Nephron (organoid): ENCODE results near the gene GPR25.

Source experiments
- H3K27ac Mint-ChIP-seq, 3 experiments: 2 replicates each; pipeline ENCODE4 v1.8.0; 2020; ENCODE audit warnings: mixed read lengths in 3 of 3, mild to moderate bottlenecking in 2 of 3, moderate library complexity in 1 of 3
- H3K27me3 Mint-ChIP-seq: 2 replicates; pipeline ENCODE4 v1.8.0; 2021; ENCODE audit warnings: low read depth, mild to moderate bottlenecking, moderate library complexity, mixed read lengths
- H3K36me3 Mint-ChIP-seq: 2 replicates; pipeline ENCODE4 v1.8.0; 2020; ENCODE audit warnings: low read depth, mixed read lengths
- H3K4me1 Mint-ChIP-seq: 2 replicates; pipeline ENCODE4 v1.8.0; 2020; ENCODE audit warnings: mixed read lengths
- H3K4me3 Mint-ChIP-seq, 3 experiments: 2 replicates each; pipeline ENCODE4 v1.8.0; 2020; ENCODE audit warnings: mild to moderate bottlenecking in 3 of 3, mixed read lengths in 3 of 3, moderate library complexity in 2 of 3
- H3K9me3 Mint-ChIP-seq: 2 replicates; pipeline ENCODE4 v1.8.0; 2020; ENCODE audit warnings: mixed read lengths
- TF ChIP-seq, protein P1 (sequence below), 3 experiments: fragments of 200-600 bp; sonication (generic); IDR thresholded peaks; one replicate each; pipeline ENCODE4 v1.5.0; 2021; ENCODE audit warnings: antibody characterized with exemption in 3 of 3; ENCODE audit not compliant: unreplicated experiment in 3 of 3

GPR25 gene

DNA sequence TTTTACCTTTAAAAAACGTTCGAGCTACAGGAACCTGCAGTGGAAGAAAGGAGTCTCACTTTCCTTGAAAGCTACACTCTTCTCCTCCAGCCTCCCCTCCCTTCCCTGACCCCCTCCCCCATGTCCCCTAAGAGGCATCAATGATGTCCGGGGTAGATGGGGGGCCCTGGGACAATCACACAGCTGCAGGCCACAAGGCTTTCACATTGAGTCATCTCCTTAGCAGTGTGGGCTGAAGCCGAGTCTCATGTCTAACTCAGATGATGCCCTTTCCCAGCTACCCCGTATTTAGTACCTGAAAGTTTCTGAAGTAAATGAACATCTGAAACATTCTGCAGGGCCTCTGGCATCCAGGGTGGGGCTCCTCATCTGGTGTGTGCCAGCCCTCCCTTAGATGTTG, 6.3 kb upstream of the GPR25 start:
- Mint-ChIP-seq H3K4me3 (no peak overlapping the region), H3K27me3 (peaks cover 10% of the 10 kb centered on the region), H3K36me3 (peaks cover 29% of the 10 kb centered on the region), H3K4me1 (peaks cover 12% of the 10 kb centered on the region), H3K9me3 (no peaks in the 10 kb centered on the region), H3K27ac (no peak overlapping the region)
- TF ChIP-seq, protein P1, sequence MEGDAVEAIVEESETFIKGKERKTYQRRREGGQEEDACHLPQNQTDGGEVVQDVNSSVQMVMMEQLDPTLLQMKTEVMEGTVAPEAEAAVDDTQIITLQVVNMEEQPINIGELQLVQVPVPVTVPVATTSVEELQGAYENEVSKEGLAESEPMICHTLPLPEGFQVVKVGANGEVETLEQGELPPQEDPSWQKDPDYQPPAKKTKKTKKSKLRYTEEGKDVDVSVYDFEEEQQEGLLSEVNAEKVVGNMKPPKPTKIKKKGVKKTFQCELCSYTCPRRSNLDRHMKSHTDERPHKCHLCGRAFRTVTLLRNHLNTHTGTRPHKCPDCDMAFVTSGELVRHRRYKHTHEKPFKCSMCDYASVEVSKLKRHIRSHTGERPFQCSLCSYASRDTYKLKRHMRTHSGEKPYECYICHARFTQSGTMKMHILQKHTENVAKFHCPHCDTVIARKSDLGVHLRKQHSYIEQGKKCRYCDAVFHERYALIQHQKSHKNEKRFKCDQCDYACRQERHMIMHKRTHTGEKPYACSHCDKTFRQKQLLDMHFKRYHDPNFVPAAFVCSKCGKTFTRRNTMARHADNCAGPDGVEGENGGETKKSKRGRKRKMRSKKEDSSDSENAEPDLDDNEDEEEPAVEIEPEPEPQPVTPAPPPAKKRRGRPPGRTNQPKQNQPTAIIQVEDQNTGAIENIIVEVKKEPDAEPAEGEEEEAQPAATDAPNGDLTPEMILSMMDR (IDR thresholded peaks at IDR 0.05; ENCODE audit: unreplicated experiment in 3 of 3): no peak

DNA sequence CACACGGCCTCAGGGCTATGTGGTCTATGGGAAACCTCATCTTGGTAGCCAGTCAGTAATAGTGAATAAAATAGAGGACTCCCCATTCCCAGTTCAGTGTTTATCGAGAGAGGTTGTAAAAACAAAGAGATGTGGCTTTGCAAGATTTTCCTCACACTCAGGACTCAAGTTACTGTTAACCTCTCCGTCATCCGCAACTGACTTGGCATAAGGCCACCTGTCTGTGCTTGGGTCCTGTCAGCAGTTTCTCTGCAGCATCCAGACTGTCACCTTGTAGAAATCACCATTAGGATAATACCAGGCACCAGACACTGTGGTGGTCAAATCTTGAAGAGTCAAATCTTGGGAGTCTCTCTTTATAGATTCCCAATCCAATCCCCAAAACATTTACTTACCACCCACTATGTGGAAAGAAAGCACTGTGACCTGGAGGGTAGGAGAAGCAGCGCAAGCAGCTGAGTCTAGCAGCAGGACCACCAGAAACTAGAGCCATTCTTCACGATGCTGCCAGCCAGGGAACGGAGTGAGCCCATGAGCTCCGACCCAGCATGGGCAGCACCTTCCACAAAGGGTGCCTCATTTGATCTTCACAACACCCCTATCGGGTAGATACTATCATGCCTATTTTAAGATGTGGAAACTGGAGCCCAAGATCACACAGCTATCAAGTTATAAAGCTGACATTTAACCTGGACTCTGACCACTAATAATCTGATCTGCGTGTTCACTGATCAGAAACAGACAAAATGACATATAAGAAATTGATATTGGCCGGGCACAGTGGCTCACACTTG, 5.6 kb upstream of the GPR25 start:
- H3K27me3 Mint-ChIP-seq: peaks cover 10% of the 10 kb centered on the region
- H3K4me3 Mint-ChIP-seq: no peak overlapping the region
- H3K9me3 Mint-ChIP-seq: no peaks in the 10 kb centered on the region
- TF ChIP-seq, protein P1 (IDR thresholded peaks at IDR 0.05; ENCODE audit: unreplicated experiment in 3 of 3): no peak
- peaks cover 12% of the 10 kb centered on the region for H3K4me1 Mint-ChIP-seq
- no peak overlapping the region for H3K27ac Mint-ChIP-seq
- H3K36me3 Mint-ChIP-seq: peaks cover 25% of the 10 kb centered on the region

DNA sequence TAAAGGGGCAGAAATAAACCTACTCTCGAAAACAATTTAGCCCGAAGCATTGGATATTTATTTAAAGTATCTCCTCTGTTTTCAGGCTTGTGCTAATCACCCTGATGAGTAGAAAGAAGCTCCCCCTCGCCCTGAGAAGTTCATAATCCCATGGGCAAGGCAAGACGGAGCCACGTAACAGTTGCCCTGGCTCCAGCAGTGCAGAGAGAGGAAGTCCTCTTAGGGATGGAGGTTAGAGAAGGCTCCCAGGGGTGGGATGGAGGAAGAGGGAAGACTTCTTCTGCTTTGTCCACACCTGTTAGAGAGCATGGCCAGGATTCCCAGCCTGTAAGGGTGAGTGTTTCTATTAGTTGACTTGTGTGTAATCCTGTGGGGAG, 3.4 kb upstream of the GPR25 start:
- peaks cover 10% of the 10 kb centered on the region for H3K27me3 Mint-ChIP-seq
- peaks cover 12% of the 10 kb centered on the region for H3K4me1 Mint-ChIP-seq
- TF ChIP-seq, protein P1 (IDR thresholded peaks at IDR 0.05; ENCODE audit: unreplicated experiment in 3 of 3): no peak
- H3K4me3 Mint-ChIP-seq: no peak overlapping the region
- H3K36me3 Mint-ChIP-seq: peaks cover 8% of the 10 kb centered on the region
- no peak overlapping the region for H3K27ac Mint-ChIP-seq
- H3K9me3 Mint-ChIP-seq: no peaks in the 10 kb centered on the region

DNA sequence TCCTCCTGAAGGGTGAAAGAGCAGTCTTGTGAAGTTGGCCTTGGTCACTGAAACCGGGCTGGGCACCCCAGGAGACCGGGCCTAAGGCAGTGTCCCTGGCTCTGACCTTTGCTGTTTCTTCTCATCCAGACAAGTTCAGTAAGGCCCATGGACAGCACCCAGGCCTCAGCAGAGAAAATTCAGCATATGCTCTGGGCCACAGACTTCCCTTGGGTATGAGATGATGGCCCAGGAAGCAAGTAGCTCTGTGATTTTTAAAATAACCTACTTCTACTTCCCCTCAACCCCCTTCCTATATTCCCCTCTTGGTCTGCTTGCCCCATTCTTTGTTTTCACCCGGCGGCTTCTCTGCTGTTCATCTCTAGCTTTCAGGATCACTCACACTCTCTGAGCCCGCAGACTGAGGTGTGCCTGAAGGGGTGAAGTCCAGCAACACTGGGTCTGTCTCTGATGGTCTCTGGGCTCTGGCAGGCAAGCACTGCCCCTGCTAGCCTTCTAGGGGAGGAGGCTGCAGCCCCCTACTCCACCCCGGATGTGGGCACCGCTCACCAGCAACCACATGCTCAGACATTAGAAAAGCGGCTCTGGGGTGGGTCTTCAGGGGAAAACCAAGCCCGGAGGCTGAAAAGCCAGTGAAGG, 2.9 kb upstream of the GPR25 start:
- Mint-ChIP-seq H3K27me3 (peaks cover 10% of the 10 kb centered on the region), H3K9me3 (no peaks in the 10 kb centered on the region), H3K4me3 (no peak overlapping the region), H3K4me1 (peaks cover 12% of the 10 kb centered on the region), H3K36me3 (peaks cover 6% of the 10 kb centered on the region), H3K27ac (no peak overlapping the region)
- TF ChIP-seq, protein P1 (IDR thresholded peaks at IDR 0.05; ENCODE audit: unreplicated experiment in 3 of 3): no peak

DNA sequence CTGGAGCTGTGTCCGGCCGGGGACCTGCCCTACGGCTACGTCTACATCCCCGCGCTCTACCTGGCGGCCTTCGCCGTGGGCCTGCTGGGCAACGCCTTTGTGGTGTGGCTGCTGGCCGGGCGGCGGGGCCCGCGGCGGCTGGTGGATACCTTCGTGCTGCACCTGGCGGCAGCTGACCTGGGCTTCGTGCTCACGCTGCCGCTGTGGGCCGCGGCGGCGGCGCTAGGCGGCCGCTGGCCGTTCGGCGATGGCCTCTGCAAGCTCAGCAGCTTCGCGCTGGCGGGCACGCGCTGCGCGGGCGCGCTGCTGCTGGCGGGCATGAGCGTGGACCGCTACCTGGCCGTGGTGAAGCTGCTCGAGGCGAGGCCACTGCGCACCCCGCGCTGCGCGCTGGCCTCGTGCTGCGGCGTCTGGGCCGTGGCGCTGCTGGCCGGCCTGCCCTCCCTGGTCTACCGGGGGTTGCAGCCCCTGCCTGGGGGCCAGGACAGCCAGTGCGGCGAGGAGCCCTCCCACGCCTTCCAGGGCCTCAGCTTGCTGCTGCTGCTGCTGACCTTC, 412 bp downstream of the GPR25 start:
- Mint-ChIP-seq H3K27me3 (peaks cover 12% of the 10 kb centered on the region), H3K36me3 (no peaks in the 10 kb centered on the region), H3K4me3 (no peak overlapping the region), H3K9me3 (no peaks in the 10 kb centered on the region), H3K4me1 (no peaks in the 10 kb centered on the region), H3K27ac (no peak overlapping the region)
- TF ChIP-seq, protein P1 (IDR thresholded peaks at IDR 0.05; ENCODE audit: unreplicated experiment in 3 of 3): no peak
